HG03354 (cell line): ENCODE measurements around the gene ADGRD1.

Experiments used
- ATAC-seq: cut with Tn5 transposase; IDR thresholded peaks from one replicate; pipeline ENCODE4 v1.9.1; 2021; ENCODE audit warnings: mild to moderate bottlenecking; ENCODE audit not compliant: unreplicated experiment, poor library complexity, severe bottlenecking

ADGRD1 gene

GRCh38 chr12:131137009-131137835, 183.5 kb downstream of the ADGRD1 start:
- ATAC-seq: no peak

- ATAC-seq: no peak
These were observed 184.3 kb downstream of the ADGRD1 start for GRCh38 chr12:131137836-131138637.

- ATAC-seq: no peak
These were observed 185.1 kb downstream of the ADGRD1 start for GRCh38 chr12:131138638-131139362.

GRCh38 chr12:131139363-131140068, 185.8 kb downstream of the ADGRD1 start:
- ATAC-seq: no peak

GRCh38 chr12:131140069-131140435, 186.3 kb downstream of the ADGRD1 start:
- no peak for ATAC-seq

- ATAC-seq: no peak
These were observed 187.0 kb downstream of the ADGRD1 start for GRCh38 chr12:131140697-131141096.

- ATAC-seq: no peak
These were observed 187.8 kb downstream of the ADGRD1 start for GRCh38 chr12:131141514-131141913.

GRCh38 chr12:131142891-131143657, 189.4 kb downstream of the ADGRD1 start:
- no peak for ATAC-seq

- ATAC-seq: no peak
These were observed 192.5 kb downstream of the ADGRD1 start for GRCh38 chr12:131146173-131146675.

GRCh38 chr12:131147293-131147692, 193.6 kb downstream of the ADGRD1 start:
- ATAC-seq: no peak

GRCh38 chr12:131147894-131148293, 194.2 kb downstream of the ADGRD1 start:
- no peak for ATAC-seq

- no peak for ATAC-seq
These were observed 198.0 kb downstream of the ADGRD1 start for GRCh38 chr12:131151558-131152345.

- no peak for ATAC-seq
These were observed 198.9 kb downstream of the ADGRD1 start for GRCh38 chr12:131152587-131152986.

- no peak for ATAC-seq
These were observed 199.3 kb downstream of the ADGRD1 start for GRCh38 chr12:131153016-131153415.

GRCh38 chr12:131153956-131154355, 200.2 kb downstream of the ADGRD1 start:
- no peak for ATAC-seq

- ATAC-seq: no peak
These were observed 201.4 kb downstream of the ADGRD1 start for GRCh38 chr12:131155131-131155530.

- ATAC-seq: no peak
These were observed 204.0 kb downstream of the ADGRD1 start for GRCh38 chr12:131157743-131158142.

GRCh38 chr12:131159660-131160059, 206.0 kb downstream of the ADGRD1 start:
- ATAC-seq: no peak
